Body of pancreas (tissue), 4 donors: ENCODE measurements around the gene CEP44.

Experiments
- CTCF ChIP-seq, 7 experiments: fragments of 450-650 bp in 4 of 7; fragments of 200-600 bp in 3 of 7; sonication (generic) in 3 of 7; IDR thresholded peaks; one replicate each; pipeline ENCODE4 v1.5.1; 2016 to 2019; ENCODE audit warnings: antibody characterized with exemption in 7 of 7
- POLR2A ChIP-seq, 3 donors: fragments of 450-650 bp; IDR thresholded peaks; one replicate each; pipeline ENCODE4 v1.6.1; 2016; ENCODE audit warnings: antibody characterized with exemption in 3 of 3, mild to moderate bottlenecking in 2 of 3

- TF ChIP-seq POLR2A (IDR thresholded peaks at IDR 0.05) (no peak), CTCF (IDR thresholded peaks at IDR 0.05) (no peak)
Observed at GRCh38 chr4:174377613-174378012, 93.9 kb downstream of the CEP44 start.
